SK-N-SH treated with all-trans-retinoic acid at 6 μM for 48 hours (cell line): ENCODE data around the gene DHRS13.

Experiments used
- ARNTL ChIP-seq: fragments of 450-650 bp; formaldehyde crosslinking; IDR thresholded peaks from 2 replicates; pipeline ENCODE4 v1.5.0; 2020; ENCODE audit warnings: low read depth, mild to moderate bottlenecking, moderate library complexity, borderline replicate concordance
- CREB5 ChIP-seq: fragments of 250-450 bp; sonication (Bioruptor Pico); IDR thresholded peaks from 2 replicates; pipeline ENCODE4 v1.5.1; 2020; ENCODE audit warnings: low read depth, mild to moderate bottlenecking, moderate library complexity
- ISL1 ChIP-seq: fragments of 250-450 bp; sonication (Bioruptor Pico); IDR thresholded peaks from 2 replicates; pipeline ENCODE4 v2.1.2; 2022; ENCODE audit warnings: mild to moderate bottlenecking, moderate library complexity
- POU6F1 ChIP-seq: fragments of 250-450 bp; sonication (Bioruptor Pico); IDR thresholded peaks from 2 replicates; pipeline ENCODE4 v1.8.0; 2021; ENCODE audit warnings: low read depth, mild to moderate bottlenecking, moderate library complexity, borderline replicate concordance
- TCF4 ChIP-seq: fragments of 250-450 bp; sonication (Bioruptor Pico); IDR thresholded peaks from 2 replicates; pipeline ENCODE4 v1.8.0; 2021; ENCODE audit warnings: mild to moderate bottlenecking, moderate library complexity, borderline replicate concordance
- ZFP3 ChIP-seq: fragments of 250-450 bp; sonication (Bioruptor Pico); IDR thresholded peaks from 2 replicates; pipeline ENCODE4 v1.5.0; 2020; ENCODE audit warnings: mild to moderate bottlenecking, moderate library complexity
- ZNF70 ChIP-seq: fragments of 450-650 bp; formaldehyde crosslinking; IDR thresholded peaks from 2 replicates; pipeline ENCODE4 v1.5.0; 2020; ENCODE audit warnings: mild to moderate bottlenecking, moderate library complexity
- ZNF8 ChIP-seq: fragments of 450-650 bp; formaldehyde crosslinking; IDR thresholded peaks from 2 replicates; pipeline ENCODE4 v1.5.0; 2020; ENCODE audit warnings: mild to moderate bottlenecking, moderate library complexity

DNA sequence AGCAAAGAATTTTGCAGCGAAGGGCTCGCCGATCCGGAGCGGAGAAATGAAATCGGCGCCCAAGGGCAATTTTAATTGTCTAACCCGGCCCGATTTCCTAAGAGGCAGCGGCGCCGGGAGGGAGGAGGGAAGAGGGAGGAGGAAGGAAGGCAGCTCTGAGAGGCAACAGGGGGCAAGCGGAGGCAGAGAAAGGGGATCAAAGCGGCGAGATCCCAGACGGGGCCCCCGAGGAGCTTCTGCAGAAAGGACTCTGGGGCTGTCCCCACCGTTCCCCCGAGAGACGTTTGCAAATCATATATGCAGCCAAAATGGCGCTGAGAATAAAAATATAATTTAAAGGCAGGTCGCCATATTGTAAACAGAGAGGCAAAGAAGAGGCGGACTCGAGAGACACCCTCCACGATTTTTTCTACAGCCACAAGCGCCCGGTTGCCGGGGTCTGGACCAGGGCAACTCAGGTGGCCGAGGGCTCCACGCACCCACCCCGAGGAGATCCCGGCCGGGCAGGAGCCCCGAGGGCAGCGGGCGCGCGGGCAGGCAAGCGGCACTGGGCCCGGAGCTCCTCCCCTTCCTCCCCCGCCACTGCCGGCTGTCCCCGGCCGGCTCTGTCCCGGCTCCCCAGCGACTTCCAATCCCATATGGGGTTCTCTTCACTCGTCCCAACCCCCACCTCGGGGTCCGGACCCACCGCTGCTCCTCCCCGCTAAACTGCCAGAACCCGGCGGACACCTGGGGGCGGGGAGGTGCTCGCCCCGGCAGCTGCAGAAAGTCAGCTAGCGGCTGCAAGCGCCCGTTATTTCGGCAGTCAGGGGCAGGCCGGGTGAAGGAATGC, 46.5 kb upstream of the DHRS13 start:
- TF ChIP-seq ZFP3 (no peak), ISL1 (CRISPR knock-in tag) (no peak), ZNF70 (no peak), POU6F1 (CRISPR knock-in tag) (no peak), TCF4 (CRISPR knock-in tag) (no peak), CREB5 (no peak), ARNTL (CRISPR knock-in tag) (no peak), ZNF8 (CRISPR knock-in tag) (no peak)
